HG03159 (cell line): ENCODE data around the gene ELF1.
"Not testable (repeated sequence)": the region's sequence is repeated elsewhere in the genome, so short reads cannot be mapped to it uniquely, and the experiment has no call there.

Source experiments
- ATAC-seq: cut with Tn5 transposase; IDR thresholded peaks from one replicate; pipeline ENCODE4 v1.9.1; 2021; ENCODE audit warnings: mild to moderate bottlenecking, moderate library complexity; ENCODE audit not compliant: unreplicated experiment

Gene ELF1

GRCh38 chr13:40946485-40946884, 72.6 kb downstream of the ELF1 start:
- ATAC-seq: no peak

DNA sequence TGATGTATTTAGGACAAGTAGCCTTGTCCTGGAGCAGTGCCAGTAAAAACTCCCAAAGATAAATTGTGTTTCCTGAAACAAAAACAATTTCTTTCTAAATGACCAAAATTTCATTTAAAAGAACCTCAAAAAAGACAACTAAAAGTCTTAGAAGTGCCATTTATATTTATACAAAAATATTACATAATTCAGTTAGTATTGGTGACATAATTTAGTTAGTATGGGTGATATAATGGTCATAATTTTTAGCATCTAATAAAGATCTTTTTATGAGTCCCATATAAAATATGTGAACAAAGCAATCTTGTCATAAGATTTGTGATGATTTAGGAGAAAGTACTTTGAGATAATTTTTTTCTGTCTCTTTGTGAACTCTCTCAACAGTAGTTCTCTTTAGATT, 76.0 kb downstream of the ELF1 start:
- no peak for ATAC-seq

GRCh38 chr13:40941581-40941980, 77.5 kb downstream of the ELF1 start:
- no peak for ATAC-seq

DNA sequence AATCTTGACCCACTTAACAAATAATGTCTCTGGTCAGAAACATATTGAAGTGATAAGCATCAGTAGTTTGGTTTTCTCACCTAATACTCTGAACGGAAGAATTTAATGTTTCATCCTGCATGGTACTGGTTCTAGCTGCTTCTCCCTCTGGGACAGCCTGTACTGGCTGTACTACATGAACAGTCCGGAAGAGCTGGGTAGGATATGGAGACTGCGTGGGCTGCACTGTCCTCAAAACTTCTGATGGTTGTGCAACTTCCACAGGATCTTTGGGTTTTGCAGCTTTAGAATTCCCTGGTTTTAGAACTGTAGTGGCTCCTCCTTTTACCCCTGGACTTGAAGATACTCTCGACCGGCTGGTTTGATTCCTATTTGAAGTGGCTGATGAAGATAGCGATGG, 78.3 kb downstream of the ELF1 start:
- no peak for ATAC-seq

GRCh38 chr13:40933508-40934204, 85.5 kb downstream of the ELF1 start:
- ATAC-seq: peak; percentile 77

GRCh38 chr13:40932252-40932651, 86.9 kb downstream of the ELF1 start:
- ATAC-seq: no peak

- ATAC-seq: no peak
These were observed 87.4 kb downstream of the ELF1 start for GRCh38 chr13:40931719-40932118.

- not testable (repeated sequence) for ATAC-seq
These were observed 89.2 kb downstream of the ELF1 start for GRCh38 chr13:40929883-40930282.

DNA sequence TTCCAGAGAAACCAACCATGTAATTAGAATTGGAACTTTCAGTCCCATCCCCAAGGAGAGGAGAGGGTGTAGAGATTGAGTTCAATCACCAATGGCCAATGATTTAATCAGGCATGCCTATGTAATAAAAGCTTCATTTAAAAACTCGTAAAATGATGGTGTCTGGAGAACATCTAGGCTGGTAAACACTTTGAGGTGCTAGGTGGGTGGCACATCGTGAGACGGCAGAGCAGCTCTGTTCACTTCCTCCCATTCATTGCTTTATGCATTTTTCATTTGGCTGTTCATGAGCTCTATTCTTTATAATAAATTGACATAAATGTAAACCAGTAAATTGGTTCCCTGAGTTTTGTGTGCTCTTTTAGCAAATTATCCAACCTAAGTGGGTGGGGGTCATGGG, 90.1 kb downstream of the ELF1 start:
- ATAC-seq: no peak

- ATAC-seq: no peak
These were observed 91.2 kb downstream of the ELF1 start for GRCh38 chr13:40927929-40928328.

GRCh38 chr13:40923867-40924266, 95.2 kb downstream of the ELF1 start:
- no peak for ATAC-seq

GRCh38 chr13:40922437-40923040, 96.6 kb downstream of the ELF1 start:
- no peak for ATAC-seq

GRCh38 chr13:40920826-40921225, 98.3 kb downstream of the ELF1 start:
- ATAC-seq: no peak

- ATAC-seq: not testable (repeated sequence)
These were observed 99.2 kb downstream of the ELF1 start for GRCh38 chr13:40919901-40920300.

- no peak for ATAC-seq
These were observed 102.7 kb downstream of the ELF1 start for GRCh38 chr13:40916207-40916998.

DNA sequence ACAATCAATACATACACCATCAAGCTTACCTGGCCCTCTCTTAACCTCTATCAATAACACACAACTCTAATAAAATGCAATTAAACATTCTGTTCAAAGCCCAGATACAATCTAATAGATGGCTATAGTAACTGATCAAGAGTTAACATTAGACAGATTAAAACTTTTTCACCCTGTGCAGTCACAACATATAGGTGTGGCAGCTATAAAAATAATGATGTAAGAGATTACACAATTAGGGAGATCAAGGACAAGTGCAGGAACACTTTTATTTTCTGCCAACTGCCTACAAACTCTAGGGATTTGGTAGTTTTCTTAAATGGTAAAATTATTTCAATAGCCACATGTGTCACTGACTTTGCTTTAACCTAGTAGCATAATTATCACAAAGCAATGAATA, 104.3 kb downstream of the ELF1 start:
- ATAC-seq: not testable (repeated sequence)

DNA sequence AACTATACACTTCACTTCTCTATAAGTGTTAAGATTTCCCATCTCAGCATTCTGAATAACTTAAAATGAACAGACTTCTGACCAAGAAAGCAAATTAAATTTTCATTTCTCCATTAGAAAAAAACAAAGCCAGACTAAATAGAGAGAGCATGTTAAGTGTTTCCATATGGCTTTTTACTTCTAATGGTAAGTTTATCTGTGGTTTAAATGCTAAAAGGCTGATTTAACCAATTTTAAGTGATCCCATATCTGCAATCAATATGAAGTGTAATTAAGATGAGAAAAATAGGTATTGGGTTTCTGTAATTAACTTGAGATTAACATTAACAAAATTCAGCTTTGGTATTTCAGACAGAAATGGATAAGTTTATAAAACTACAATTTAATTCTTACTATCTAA, 107.8 kb downstream of the ELF1 start:
- ATAC-seq: no peak

DNA sequence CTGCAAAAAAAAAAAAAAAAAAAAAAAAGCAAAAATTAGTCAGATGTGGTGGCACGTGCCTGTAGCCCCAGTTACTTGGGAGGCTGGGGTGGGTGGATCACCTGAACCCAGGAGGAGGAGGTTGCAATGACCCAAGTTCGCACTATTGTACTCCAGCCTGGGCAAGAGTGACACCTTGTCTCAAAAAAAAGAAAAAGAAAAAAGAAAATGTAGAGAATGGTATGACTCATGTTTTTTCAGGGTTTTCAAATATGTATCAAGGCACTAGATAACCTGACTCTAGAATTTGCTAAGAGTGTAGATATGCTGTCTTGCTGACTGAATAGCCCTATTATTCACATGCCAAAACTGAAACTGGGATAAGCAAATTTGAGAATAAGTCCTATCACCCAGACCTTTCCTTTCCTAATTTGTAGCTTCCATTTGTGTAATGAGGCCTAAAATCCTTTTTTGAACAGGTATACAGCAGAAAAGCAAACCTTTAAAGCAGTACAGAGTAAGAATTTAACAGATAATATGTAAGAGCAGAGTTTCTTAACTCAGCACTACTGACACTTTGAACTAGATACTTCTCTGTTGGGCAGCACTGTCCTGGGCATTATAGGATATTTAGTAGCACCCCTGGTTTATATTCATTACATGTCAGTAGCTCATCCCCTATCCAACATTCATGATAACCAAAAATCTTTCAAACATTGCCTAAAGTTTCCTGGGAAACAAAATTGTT, 108.6 kb downstream of the ELF1 start:
- no peak for ATAC-seq

GRCh38 chr13:40909541-40910200, 109.4 kb downstream of the ELF1 start:
- not testable (repeated sequence) for ATAC-seq

GRCh38 chr13:40908546-40908945, 110.6 kb downstream of the ELF1 start:
- ATAC-seq: no peak

GRCh38 chr13:40901032-40901431, 118.1 kb downstream of the ELF1 start:
- ATAC-seq: not testable (repeated sequence)
